Upper lobe of left lung (tissue), 4 donors: Measurements from ENCODE around the gene PLEKHA4.

ENCODE experiments used
- POLR2A ChIP-seq, 4 donors: fragments of 450-650 bp; IDR thresholded peaks; one replicate each; pipeline ENCODE4 v1.5.1; 2016 to 2017; ENCODE audit warnings: antibody characterized with exemption in 4 of 4, mild to moderate bottlenecking in 2 of 4
- TF ChIP-seq, protein P1 (sequence below), 6 experiments: fragments of 450-650 bp in 4 of 6; fragments of 200-600 bp in 2 of 6; sonication (generic) in 2 of 6; IDR thresholded peaks; one replicate each; pipeline ENCODE4 v1.5.1; 2016 to 2019; ENCODE audit warnings: antibody characterized with exemption in 6 of 6

DNA sequence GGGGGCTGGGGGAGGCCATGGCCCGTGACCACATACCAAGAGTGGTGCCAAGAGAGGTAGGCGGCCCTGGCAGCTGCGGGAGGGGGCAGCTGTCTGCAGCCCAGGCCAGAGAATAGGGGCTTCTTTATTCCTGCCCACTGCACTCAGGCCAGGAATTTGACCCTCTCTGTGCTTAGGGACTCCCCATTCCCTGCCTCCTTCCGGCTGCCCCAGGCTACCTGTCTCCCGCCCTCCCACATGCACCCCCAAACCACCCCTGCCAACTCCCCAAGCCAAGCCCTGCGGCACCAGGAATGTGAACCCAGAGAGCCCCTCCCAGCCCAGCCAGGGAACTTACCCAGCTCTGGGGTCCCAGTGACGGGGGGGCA is 687 bp downstream of the PLEKHA4 start:
- TF ChIP-seq, protein P1, sequence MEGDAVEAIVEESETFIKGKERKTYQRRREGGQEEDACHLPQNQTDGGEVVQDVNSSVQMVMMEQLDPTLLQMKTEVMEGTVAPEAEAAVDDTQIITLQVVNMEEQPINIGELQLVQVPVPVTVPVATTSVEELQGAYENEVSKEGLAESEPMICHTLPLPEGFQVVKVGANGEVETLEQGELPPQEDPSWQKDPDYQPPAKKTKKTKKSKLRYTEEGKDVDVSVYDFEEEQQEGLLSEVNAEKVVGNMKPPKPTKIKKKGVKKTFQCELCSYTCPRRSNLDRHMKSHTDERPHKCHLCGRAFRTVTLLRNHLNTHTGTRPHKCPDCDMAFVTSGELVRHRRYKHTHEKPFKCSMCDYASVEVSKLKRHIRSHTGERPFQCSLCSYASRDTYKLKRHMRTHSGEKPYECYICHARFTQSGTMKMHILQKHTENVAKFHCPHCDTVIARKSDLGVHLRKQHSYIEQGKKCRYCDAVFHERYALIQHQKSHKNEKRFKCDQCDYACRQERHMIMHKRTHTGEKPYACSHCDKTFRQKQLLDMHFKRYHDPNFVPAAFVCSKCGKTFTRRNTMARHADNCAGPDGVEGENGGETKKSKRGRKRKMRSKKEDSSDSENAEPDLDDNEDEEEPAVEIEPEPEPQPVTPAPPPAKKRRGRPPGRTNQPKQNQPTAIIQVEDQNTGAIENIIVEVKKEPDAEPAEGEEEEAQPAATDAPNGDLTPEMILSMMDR (IDR thresholded peaks at IDR 0.05), result no peak
- TF ChIP-seq POLR2A (IDR thresholded peaks at IDR 0.05), result no peak
